H1 (cell line): Measurements from ENCODE around the gene SBF1. TPM values are rescaled to one million over a fixed set of nuclear protein-coding genes. Genes with fewer than 3 reads are reported as not detected.

ENCODE experiments used
- CBX8 ChIP-seq: fragments of 300-800, 300-1000 bp; sonication (generic); IDR thresholded peaks from 2 replicates; pipeline ENCODE4 v1.7.1; 2016; ENCODE audit warnings: low read depth, low read length, borderline replicate concordance
- E2F6 ChIP-seq: IDR thresholded peaks from 2 replicates; pipeline ENCODE4 v1.6.1; 2012; ENCODE audit warnings: inconsistent platforms
- EZH2 ChIP-seq: fragments of 200-600 bp; sonication (generic); IDR thresholded peaks from 2 replicates; pipeline ENCODE4 v1.7.1; 2012; ENCODE audit warnings: low read depth, mild to moderate bottlenecking, moderate library complexity, low read length, inconsistent platforms; ENCODE audit not compliant: severe bottlenecking
- JUND ChIP-seq: IDR thresholded peaks from 2 replicates; pipeline ENCODE4 v1.6.1; 2011; ENCODE audit warnings: mild to moderate bottlenecking, improper control_type of control experiment, low read length
- KDM1A ChIP-seq: fragments of 200-600, 300-600 bp; sonication (generic); IDR thresholded peaks from 2 replicates; pipeline ENCODE4 v1.7.1; 2016; ENCODE audit warnings: mild to moderate bottlenecking, low read length, borderline replicate concordance
- SAP30 ChIP-seq: fragments of 300-600 bp; sonication (generic); IDR thresholded peaks from 2 replicates; pipeline ENCODE4 v1.7.1; 2012; ENCODE audit warnings: low read length, moderate library complexity, mild to moderate bottlenecking, inconsistent platforms; ENCODE audit not compliant: insufficient read depth, insufficient replicate concordance
- SIX5 ChIP-seq: IDR thresholded peaks from 2 replicates; pipeline ENCODE4 v1.6.1; 2011; ENCODE audit warnings: mild to moderate bottlenecking, low read depth, low read length
- polyA plus RNA-seq, 7 experiments: library from polyadenylated mRNA; depleted of rRNA in 3 of 7; stranded (reverse) in 5 of 7; unstranded in 2 of 7; fragments of >200 nt in 5 of 7; fragments of 200-250 nt in 2 of 7; gene quantifications; 1 replicate in 5 of 7; 2 replicates in 1 of 7; 4 replicates in 1 of 7; pipeline versions ENCODE4 v1.2.1 to v1.2.3, GENCODE V29; 2011 to 2013; ENCODE audit warnings: missing spikeins in 2 of 7, mixed read lengths in 2 of 7
- total RNA-seq: library from RNA; stranded (reverse); fragmentation: NEBNext Ultra II Directional; extraction: Animal tissue kit (Norgen Biotek cat#: 25700); gene quantifications from 2 replicates; pipeline ENCODE4 v1.2.1, GENCODE V29; 2021
- TF ChIP-seq, protein P1 (sequence below): IDR thresholded peaks from 2 replicates; pipeline ENCODE4 v1.6.1; 2012; ENCODE audit warnings: low read length, inconsistent platforms

Gene SBF1
- total and polyA plus RNA-seq, 2 of the 8 experiments (the other 6 are each of a cell fraction or from before 2014, with no cell fraction given) = 29.1 to 71.5 TPM

DNA sequence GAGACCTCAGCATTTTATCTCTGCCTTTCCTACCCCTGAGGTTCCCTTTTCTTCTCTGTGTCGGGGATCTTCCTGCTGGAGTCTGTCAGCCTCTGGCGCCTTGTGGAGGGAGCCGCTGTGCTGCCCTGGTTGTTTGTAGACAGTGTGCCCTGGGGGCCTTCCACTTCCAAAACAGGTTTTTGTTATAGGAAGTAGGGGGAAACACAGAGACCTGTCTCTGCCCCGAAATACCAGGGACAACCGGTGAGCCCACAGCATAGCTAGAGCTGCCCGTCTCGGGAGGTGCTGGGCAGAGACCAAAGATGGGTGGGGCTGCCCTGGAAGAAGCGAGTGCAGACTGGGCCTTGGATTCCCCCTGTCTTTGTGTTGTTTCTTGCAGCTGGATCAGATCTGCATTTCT lies 41.2 kb upstream of the SBF1 start (continued):
- TF ChIP-seq E2F6 (no peak), JUND (no peak), EZH2 (no peak), SIX5 (no peak), CBX8 (no peak), SAP30 (no peak), KDM1A (no peak)
- TF ChIP-seq, protein P1, sequence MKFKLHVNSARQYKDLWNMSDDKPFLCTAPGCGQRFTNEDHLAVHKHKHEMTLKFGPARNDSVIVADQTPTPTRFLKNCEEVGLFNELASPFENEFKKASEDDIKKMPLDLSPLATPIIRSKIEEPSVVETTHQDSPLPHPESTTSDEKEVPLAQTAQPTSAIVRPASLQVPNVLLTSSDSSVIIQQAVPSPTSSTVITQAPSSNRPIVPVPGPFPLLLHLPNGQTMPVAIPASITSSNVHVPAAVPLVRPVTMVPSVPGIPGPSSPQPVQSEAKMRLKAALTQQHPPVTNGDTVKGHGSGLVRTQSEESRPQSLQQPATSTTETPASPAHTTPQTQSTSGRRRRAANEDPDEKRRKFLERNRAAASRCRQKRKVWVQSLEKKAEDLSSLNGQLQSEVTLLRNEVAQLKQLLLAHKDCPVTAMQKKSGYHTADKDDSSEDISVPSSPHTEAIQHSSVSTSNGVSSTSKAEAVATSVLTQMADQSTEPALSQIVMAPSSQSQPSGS = no peak
